Hair follicle dermal papilla cell (primary cell): ENCODE data around the gene GSAP. TPM values are rescaled to one million over a fixed set of nuclear protein-coding genes. Genes with fewer than 3 reads are reported as not detected.

Experiments used
- total RNA-seq: library from RNA; depleted of rRNA; stranded (reverse); fragments of >200 nt; gene quantifications from 2 replicates; pipeline ENCODE4 v1.2.3, GENCODE V29; 2012

Gene GSAP, protein sequence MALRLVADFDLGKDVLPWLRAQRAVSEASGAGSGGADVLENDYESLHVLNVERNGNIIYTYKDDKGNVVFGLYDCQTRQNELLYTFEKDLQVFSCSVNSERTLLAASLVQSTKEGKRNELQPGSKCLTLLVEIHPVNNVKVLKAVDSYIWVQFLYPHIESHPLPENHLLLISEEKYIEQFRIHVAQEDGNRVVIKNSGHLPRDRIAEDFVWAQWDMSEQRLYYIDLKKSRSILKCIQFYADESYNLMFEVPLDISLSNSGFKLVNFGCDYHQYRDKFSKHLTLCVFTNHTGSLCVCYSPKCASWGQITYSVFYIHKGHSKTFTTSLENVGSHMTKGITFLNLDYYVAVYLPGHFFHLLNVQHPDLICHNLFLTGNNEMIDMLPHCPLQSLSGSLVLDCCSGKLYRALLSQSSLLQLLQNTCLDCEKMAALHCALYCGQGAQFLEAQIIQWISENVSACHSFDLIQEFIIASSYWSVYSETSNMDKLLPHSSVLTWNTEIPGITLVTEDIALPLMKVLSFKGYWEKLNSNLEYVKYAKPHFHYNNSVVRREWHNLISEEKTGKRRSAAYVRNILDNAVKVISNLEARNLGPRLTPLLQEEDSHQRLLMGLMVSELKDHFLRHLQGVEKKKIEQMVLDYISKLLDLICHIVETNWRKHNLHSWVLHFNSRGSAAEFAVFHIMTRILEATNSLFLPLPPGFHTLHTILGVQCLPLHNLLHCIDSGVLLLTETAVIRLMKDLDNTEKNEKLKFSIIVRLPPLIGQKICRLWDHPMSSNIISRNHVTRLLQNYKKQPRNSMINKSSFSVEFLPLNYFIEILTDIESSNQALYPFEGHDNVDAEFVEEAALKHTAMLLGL
- total RNA-seq, result 1.8 and 7.5 TPM in 2 replicates

DNA sequence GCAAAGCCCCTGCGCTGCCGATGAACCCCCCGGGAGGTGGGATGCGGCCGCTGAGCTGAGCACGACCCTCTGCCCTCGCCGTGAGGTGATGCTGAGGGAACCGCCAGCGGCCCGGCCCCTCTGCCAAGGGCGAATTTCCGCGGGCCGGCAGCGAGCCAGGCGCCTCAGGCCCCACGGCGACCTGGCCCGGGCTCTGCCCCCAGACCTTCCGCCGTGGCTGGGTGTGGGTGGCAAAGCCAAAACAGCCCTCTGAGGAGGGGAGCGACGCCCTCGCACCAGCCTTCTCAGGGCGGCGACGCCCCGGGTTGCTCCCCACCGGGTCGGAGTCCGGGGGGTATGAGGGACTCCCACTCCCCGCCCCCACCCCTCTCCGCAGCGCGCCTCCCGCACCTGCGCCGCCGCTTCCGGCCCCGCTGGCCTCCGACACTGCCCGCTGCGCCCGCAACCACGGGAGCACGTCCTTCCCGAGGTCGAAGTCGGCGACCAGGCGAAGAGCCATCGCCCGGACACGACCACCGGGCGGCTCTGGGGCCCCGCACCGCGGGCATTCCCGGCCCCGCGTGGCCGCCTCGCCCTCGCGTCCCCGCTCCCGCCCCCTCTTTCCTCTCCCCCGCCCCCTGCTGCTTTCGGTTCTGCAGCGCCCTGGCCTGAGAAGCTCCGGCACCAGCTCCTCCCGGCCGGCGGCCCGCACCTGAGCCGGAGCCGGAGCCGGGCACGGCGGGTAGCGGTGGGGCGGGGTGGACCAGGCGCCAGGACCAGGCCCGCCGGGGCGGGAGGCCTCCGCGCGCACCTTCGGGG lies at the start of gene GSAP:
Gene GSAP (minus strand): TSS at position 527 of the 798 bp plus-strand sequence. CDS start 28 bp downstream, at position 499.

Other genes starting within 250 kb of the GSAP start
- 0.16 and 0.49 TPM in 2 replicates for gene FGL2, start 216.5 kb downstream of the GSAP start, total RNA-seq
- 56.6 and 78.2 TPM in 2 replicates for gene PTPN12, start 120.9 kb upstream of the GSAP start, total RNA-seq